GM20000 (cell line): ENCODE measurements around the gene OR51G2.

ENCODE experiments used
- DNase-seq: peaks from one replicate; pipeline ENCODE4 v3.0.0; 2012; ENCODE audit warnings: low spot score
- TF ChIP-seq, protein P1 (sequence below): IDR thresholded peaks from 2 replicates; pipeline ENCODE4 v1.5.1; 2012; ENCODE audit warnings: mild to moderate bottlenecking, control low read depth; ENCODE audit errors: extremely low read depth, missing control alignments

OR51G2 gene

DNA sequence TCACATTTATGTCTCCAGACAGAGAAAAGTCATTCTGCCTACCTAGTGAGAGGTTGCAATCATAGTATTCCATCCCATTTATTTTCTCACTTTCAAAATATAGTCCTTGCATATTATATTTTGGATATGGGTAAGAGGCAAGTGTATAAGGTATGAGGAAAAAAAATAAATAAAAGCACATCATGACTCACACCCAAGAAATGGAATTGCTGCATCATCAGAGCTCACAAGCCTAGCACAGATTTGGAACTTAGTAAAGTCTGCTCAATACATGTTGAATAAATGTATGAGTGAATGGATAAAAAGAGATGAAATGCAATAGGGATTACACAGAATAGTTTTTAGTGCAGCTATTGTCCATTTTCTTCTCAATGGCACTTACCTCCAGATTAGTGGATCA, 7.5 kb upstream of the OR51G2 start:
- TF ChIP-seq, protein P1, sequence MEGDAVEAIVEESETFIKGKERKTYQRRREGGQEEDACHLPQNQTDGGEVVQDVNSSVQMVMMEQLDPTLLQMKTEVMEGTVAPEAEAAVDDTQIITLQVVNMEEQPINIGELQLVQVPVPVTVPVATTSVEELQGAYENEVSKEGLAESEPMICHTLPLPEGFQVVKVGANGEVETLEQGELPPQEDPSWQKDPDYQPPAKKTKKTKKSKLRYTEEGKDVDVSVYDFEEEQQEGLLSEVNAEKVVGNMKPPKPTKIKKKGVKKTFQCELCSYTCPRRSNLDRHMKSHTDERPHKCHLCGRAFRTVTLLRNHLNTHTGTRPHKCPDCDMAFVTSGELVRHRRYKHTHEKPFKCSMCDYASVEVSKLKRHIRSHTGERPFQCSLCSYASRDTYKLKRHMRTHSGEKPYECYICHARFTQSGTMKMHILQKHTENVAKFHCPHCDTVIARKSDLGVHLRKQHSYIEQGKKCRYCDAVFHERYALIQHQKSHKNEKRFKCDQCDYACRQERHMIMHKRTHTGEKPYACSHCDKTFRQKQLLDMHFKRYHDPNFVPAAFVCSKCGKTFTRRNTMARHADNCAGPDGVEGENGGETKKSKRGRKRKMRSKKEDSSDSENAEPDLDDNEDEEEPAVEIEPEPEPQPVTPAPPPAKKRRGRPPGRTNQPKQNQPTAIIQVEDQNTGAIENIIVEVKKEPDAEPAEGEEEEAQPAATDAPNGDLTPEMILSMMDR, result no peak
- no peak for DNase-seq

DNA sequence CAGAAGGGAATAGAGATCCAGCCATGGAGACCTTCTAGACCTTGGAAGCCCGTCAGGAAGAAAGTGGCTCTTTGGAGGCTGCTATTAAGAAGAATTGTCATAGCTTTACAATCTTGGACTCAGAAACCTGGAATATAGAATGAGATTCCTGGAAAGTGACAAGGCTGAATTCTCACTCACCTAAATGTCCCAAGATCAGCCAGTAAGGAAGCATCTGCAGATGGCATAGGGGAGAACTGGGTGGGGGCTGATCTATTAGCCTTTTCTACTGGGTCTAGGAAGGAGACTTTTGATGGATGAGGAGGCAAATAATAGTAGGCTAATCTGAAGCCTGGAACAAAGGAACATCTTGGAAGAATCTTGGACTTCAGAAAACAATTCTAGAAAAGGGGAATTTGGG, 5.1 kb upstream of the OR51G2 start, which contains the start of gene OR51G1:
TSS of gene OR51G1 (minus strand) at position 101 of the 400 bp plus-strand sequence. CDS start at position 101, 0 bp downstream.
- TF ChIP-seq, protein P1, result no peak
- no peak for DNase-seq

DNA sequence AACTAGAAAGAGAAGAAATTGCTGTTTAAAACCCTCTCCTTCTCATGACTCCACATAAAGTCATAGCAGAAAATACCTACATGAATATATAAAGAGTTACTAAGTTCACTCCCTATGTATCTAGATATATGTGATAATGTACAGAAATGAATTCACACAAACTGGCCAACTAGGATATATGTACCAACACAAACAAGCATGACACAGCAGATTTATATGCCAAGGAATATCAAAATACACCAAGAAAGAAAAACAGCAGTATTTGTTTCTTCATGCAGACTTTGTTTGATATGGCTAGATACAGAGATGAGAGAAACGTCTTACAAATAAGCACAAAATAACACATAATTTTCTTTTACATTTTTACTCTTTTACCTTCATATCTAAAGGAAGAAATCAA, 3.2 kb upstream of the OR51G2 start:
- TF ChIP-seq, protein P1, result no peak
- DNase-seq, result no peak

DNA sequence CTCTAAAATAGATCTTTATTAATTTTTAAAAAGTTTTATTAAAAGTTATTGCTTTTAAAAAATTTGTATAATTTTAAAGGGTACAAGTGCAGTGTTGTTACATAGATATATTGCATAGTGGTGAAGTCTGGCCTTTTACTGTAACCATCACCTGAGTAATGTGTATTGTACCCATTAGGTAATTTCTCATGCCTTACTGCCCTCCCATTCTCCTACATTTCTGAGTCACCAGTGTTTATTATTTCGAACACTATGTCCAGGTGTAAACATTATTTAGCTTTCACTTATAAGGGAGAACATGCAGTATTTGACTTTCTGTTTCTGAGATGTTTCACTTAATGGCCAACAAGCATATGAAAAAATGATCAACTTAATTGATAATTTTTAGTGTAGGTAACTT, 2.6 kb upstream of the OR51G2 start:
- TF ChIP-seq, protein P1, result no peak
- no peak for DNase-seq

DNA sequence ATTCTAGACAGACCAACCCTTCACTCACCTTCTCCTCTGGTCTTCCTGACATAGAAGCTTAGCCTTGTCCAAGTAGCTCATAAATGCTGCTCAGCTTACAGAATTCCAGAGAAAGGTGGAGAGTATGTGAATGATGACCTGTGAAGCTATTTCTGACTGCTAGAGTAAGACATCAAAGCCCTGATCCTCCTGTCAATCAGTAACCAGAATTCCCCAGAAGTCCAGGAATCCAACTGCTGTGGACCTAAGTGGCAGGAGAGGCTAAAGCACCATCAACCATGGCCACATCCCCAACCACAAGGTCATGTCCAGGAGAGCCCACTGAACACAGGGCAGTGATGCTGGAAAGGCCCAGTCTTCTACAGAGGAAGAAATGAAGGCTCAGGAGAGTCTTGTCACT, 2.6 kb downstream of the OR51G2 start:
- DNase-seq, result no peak
- TF ChIP-seq, protein P1, result no peak

DNA sequence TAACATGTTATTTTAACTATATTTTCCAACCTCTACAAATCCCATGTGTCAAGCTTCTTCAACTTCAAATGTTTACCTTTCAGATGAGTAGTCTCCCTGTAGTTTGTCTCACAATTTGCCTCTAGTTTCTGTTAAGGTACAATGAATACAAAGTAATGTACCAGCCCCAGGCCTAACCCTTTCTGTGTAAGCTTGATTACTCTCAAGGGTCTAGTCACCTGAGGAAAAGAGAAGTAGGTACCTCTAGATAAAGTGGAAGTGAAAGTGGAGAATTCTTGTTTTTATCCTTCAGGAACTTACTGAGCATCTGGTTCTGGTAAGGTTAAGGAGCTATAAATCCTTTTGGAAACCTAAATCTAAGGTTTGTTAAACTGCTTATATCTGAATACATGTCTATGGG, 15.7 kb downstream of the OR51G2 start, which contains the start of gene OR51A7:
TSS of gene OR51A7 (plus strand) at position 300 of the 400 bp plus-strand sequence. CDS start 3,587 bp downstream, outside the sequence.
- DNase-seq, result no peak
- TF ChIP-seq, protein P1, result no peak

DNA sequence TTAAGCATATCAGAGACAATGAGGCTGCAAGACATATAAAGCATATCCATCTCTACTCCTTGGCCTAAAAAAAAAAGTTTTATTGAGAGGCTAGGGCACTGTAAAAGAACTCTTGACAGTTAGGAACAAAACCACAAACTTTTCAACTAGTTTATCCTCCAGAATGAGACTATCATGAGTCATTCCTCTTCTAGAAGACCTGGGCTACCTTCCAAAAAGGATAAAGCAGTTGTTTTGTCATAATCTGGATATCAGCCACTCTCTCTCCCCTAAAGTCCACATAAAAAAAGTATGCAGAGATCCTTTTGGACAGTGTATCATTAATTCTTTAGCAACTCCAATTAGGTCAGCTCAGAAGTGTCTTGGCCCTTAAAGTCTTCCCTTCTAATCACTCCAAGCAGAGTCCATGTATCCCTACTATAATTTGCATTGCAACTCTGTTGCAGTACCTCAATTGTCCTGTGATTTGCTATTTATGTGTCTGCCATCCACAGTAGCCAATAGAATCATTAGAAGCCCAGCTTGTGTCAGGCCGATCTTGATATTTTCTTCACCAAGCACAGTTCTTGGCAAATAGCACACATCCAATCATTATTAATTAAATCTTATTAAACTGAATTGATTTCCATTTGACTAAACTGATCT, 27.0 kb downstream of the OR51G2 start:
- TF ChIP-seq, protein P1, result no peak
- no peak for DNase-seq
